Measurements from ENCODE around the gene AHNAK.
"Not testable (repeated sequence)": the region's sequence is repeated elsewhere in the genome, so short reads cannot be mapped to it uniquely, and the experiment has no call there.

The AHNAK gene

DNA sequence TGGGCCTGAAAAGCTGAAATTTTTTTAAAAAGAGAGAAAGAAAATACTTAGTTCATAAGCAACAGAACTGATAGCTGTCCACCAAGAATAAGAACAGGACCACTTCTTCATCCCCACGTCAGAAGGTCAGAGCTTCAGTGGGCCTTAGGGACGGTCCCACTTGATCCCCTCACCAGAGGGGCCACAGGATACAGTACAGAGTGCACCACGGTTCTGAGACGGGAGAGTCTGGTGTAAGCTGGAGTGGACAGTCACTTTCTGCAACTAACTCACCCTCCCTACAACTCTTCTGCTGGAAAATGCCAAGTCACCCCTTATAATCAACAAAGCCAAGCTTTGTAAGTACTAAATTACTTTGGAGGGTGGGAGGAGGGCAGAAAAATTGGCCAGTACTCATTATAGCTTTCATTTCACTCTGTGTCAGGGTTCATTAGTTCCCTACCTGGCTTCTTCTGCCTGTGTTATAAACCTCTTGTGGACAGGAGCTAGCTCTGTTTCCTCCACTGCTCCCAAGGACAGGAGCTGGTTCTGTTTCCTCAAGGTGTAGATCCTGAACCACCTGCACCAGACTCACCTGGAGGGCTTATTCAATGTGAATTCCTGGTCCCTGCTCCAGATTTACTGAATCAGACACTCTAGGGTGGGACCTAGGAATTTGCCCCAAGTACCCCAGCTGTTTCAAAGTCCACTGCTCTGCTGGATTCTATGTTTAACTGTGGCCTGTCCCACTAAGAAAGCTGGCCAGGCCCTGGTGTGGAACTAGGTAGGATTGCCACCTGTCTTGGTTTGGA lies 88.2 kb downstream of the AHNAK start:
- no peak for DNase-seq (ENCODE audit: low read depth)

DNA sequence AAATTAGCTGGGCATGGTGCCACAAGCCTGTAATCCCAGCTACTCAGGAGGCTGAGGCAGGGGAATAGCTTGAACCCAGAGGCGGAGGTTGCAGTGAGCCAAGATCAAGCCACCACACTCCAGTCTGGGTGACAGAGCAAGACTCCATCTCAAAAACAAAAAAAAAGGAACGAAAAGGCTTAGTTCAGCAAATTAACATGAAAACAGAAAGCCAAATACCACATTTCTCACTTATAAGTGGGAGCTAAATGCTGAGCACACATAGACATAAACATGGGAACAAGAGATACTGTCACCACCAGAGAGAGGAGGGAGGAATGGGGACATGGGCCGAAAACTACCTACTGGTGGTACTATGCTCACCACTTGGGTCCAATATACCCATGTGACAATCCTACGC lies 89.1 kb downstream of the AHNAK start:
- DNase-seq (ENCODE audit: low read depth): no peak

DNA sequence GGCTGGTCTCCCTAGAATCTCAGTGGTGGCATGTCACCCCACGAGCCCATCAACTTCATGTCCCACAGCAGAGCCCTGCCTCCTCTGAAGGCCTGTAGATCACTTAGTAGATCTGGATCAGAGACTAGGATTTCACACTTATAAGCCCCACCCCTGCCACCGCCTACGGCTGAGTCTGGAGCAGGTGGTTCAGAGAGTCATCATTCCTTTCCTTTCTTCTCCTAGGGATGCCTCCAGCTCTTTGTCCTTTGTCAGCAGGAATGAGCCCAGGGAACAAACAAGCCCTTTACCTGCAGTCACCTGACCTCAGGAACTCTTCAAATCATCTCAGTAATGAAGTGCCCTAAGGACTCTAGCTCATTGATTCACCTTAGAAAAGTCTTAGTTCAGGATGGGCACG lies 90.0 kb downstream of the AHNAK start:
- DNase-seq (ENCODE audit: low read depth): no peak

DNA sequence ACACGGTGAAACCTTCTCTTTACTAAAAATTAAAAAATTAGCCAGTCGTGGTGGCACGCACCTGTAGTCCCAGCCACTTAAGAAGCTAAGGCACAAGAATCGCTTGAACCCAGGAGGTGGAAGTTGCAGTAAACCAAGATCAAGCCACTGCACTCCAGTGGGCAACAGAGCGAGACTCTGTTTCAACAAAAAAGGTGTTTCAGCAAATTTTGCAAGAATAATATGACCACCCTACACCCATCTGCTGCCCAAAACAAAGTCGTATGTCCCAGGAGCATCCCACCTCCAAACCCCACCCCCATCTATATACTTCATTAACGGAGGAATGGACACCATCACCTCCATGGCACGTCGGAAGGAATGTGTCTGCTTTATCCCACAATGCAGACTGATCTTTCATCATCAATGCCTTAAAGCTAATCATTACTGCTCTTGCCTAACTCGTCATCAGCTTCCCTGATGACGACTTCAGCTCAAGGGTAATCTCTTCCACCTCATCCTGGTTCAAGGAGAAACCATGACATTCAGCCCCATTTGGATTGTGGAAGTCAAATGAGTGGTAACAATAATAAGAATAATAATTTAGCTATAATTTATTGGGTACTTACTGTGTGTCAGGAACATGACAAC lies 93.7 kb downstream of the AHNAK start:
- no peak for DNase-seq (ENCODE audit: low read depth)

DNA sequence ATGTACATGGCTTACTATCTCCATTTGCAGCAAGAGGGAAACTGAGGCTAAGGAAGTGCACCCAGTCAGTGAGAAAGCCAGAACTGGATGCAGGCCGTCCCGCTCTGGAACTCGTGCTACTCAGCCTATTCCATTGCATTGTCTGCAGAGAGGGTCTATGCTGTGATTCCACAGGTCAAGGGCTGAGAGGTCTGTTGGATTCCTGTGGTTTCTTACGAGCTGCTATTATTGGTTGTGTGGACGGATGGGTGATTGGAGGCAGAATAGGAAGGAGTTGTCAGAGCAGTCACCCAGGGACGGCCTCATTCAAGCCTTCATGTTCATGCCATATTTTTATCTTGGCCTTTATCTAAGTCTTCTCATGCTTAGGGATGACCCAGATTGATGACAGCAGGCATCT lies 94.3 kb downstream of the AHNAK start:
- DNase-seq (ENCODE audit: low read depth): no peak

DNA sequence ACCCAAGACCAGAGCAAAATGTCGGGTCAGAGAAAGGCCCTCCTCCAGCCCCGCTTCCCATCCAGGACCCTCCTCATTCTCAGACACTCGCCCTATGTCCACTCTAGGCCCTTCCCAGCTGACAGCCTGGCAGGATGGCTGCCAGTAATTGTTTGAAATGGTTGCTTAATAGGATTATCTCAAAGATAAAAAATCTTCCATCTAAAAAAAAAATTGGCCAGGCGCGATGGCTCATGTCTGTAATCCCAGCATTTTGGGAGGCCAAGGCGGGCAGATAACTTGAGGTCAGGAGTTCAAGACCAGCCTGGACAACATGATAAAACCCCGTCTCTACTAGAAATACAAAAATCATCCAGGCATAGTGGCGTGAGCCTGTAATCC lies 95.4 kb downstream of the AHNAK start:
- DNase-seq (ENCODE audit: low read depth): no peak

DNA sequence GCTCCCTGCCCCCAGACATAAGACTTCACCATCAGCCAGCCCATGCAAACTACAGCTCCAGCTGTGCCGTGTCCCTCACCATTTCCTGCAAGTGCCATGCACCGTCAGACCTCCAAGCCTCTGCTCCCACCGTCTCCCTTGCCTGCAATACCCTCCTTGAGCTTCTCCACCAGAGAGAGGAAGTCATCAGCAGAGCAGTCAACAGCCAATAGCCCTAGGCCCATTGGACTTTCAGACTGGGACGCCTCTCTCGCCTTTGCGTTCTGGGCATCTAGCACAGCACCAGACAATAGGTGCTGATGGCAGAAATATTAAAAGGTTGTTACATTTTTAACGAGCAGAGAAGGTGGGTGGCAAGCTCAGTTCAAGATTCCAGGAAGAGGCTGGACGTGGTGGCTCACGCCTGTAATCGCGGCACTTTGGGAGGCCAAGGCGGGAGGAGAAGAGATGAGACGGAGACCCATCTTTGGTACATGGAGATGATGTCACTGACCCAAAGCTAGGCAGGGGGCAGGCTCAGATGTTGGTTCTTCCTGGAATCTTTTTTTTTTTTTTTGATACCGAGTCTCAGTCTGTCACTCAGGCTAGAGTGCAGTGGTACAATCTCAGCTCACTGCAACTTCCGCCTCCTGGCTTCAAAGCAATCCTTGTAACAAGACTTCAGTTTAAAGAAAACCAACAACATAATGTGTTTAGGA lies 95.9 kb downstream of the AHNAK start:
- DNase-seq (ENCODE audit: low read depth): no peak

DNA sequence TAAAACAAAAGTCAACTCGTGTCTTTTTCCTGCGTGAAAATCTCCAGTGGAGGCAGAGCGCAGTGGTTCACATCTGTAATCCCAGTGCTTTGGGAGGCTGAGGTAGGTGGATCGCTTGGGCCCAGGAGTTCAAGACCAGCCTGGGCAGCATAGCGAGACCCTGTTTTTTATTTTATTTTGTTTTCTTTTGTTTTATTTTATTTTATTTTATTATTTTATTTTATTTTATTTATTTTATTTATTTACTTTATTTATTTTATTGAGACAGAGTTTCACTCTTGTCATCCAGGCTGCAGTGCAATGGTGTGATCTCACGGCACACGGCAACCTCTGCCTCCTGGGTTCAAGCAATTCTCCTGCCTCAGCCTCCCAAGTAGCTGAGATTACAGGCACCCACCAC lies 96.7 kb downstream of the AHNAK start:
- not testable (repeated sequence) for DNase-seq (ENCODE audit: low read depth)

DNA sequence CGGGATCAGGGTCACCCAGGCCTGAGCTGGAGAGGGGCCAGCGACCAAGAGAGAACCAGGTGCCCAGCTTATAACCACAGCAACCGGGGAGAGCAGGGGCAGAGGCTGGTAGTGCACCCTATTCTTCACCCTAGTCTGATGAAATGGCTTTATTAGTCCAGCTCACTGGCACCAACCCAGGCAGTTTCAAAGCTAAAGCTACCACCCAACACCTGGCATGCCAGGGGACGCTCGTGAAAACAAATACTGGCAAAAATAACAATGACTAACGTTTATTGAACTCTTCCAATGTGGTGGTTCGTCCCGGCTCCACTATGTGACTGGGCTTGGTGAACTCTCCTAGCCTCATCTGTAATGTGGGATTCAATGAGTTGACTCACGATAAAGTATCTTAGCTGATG lies 97.2 kb downstream of the AHNAK start:
- DNase-seq (ENCODE audit: low read depth): no peak

DNA sequence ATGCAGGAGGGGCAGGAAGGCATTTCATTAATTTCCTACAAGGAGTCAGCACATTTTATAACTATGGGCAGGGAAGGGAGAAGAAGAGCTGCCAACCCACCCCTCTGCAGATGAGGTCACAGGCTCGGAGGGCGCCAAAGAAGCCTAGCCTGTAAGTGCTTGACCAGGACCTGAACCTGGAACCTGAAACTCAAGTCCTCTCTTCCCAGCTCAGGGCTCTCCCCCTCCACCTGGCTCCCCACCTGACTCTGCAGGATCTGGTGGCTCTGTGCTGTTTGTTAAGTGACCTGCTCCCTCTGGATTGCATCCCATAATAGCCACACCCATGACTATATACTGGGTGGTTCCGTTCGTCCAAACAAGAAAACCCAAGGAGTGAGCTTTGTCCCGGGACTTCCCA lies 100.5 kb downstream of the AHNAK start:
- no peak for DNase-seq (ENCODE audit: low read depth)

DNA sequence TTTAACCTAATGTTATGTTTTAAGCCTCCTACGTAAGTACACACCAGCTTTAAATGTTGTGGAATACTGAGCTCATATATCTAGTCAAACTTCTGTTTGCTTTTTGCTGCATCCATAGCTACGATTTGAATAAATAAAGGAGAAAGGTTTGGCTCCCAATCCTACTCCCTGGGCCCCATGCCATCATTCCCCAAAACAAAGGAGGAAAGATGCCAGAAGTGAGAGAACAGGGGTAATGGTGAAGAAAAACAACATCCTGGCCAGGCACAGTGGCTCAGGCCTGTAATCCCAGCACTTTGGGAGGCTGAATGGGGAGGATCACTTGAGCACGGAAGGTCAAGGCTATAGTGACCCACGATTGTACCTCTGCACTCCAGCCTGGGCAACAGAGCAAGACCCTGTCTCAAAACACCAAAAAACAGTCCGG lies 101.3 kb downstream of the AHNAK start:
- DNase-seq (ENCODE audit: low read depth): no peak

DNA sequence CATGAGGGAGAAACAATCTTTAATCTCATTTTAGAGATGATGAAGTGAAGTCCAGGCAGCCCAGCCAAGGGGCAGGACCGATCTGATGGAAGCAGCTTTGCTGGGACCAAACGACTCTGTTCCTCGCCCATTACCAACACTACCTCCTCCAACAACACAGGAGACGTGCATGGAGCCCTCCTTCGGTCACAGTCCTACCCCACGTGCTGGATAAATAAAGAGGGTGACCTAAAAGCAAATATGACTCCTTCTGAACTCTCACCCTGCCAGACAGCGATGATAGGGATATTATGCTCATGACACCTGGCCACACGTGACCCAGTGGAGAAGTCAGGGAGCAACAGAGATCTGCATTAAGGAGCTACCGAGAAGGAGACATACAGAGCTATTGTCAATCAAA lies 101.8 kb downstream of the AHNAK start:
- no peak for DNase-seq (ENCODE audit: low read depth)

DNA sequence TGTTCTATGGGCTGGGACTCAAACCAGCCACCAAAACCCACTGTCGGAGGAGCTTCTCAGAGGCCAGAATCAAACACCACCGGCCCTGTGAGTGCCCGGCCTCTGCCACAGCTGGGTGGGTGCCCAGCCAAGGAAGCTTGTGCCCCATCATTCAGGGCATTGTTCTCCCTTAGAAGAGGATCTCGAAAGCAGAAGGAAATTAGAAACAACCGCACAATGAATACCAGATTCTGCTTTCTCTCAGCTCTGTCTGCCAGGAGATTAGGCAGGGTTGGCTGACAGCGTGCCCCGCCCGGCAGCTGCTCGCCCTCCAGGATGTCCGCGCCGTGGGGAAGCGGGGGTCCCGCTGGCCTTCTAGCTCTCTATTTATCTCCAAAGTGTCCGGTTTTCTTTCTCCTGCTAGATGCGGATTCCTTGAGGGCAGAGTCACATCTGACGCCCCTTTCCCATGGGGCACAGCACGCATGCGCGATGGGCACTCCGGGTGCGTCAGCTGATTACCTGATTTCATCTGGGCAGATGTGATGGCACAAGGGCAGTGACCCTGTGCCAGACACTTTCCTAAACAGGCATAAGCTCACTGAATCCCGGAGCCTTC lies 102.3 kb downstream of the AHNAK start:
- DNase-seq (ENCODE audit: low read depth): peak; percentile 49

DNA sequence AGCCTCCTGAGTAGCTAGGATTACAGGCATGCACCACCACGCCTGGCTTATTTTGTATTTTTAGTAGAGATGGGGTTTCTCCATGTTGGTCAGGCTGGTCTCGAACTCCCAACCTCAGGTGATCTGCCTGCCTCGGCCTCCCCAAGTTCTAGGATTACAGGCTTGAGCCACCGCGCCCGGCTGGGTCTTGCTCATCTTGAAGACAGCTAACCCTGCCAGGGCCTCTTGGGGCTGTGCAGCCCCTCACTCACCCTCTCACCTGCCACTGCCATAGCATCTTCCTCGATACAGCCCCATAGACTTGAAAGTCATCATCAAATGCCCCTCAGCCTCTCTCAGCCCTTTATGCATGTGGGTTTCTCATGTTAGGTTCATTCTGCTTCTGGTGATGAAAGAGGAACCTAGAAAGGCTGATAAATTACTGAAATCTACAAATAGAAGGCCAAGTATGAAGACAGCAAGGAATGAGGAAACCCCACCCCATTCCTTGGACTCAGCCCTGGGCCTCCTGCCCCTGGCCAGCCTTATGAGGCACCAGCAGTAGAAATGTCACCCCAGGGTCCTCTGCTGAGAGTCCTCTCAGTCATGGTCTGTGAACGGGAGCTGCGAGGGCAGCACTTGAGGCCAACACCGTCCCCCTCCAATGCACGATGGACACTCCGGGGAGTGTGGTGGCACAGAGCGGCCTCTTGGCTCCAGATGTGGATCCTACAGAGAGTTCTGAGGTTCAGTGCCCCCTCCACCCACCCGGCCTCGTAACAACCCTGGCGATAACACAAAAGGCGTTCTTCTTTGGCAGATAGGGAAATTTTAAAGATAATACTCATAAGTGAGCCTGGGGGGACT lies 103.0 kb downstream of the AHNAK start:
- no peak for DNase-seq (ENCODE audit: low read depth)

DNA sequence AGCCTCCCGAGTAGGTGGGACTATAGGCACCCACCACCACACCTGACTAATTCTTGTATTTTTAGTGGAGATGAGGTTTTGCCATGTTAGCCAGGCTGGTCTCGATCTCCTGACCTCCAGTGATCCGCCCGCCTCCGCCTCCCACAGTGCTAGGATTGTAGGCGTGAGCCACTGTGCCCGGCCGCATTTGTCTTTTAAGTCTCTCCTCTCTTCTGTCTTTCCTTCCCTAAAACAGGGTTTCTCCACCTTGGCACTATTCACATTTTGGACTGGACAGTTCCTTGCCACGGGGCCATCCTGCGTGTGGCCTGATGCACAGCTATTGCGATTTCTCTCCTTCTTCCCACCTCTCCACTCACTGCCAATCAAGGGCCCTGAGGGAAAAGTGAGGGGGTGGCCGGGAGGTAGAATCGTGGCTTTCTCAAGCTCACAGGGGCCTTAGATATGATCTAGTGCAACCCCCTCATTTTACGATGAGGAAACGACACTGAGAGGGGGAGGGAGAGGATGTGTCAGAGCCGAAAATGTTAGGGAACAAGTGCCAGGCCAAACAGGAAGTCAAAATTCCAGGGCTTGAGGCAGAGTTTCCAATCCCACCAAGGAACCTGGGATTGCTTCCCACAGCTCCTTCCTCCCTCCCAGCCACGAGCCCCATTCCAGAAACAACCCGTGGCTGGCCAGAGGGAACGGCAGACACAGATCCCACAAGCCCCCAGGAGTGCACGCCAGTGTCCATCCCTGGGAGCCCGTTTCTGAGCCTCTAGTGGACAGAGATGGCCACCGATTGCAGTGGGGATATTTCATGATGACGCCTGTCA lies 106.6 kb downstream of the AHNAK start:
- DNase-seq (ENCODE audit: low read depth): peak; percentile 47

DNA sequence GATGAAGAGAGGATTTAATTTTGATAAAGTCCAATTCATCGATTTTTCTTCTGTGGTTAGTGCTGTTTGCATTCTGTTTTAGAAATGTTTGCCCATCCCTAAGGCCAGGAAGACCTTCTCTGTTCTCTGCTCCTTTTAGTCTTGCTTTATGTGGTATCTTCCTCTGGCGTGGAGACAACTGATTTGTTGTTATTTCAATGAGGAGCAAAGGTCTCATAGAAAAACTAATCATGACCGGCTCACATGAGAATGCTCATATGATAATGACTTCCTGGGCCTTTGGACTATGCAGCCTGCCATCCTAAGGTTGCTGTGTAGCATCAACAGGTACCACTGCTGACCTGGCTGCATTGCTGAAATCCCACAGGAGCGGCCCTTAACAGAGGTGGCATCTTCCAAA lies 108.0 kb downstream of the AHNAK start:
- DNase-seq (ENCODE audit: low read depth): no peak

DNA sequence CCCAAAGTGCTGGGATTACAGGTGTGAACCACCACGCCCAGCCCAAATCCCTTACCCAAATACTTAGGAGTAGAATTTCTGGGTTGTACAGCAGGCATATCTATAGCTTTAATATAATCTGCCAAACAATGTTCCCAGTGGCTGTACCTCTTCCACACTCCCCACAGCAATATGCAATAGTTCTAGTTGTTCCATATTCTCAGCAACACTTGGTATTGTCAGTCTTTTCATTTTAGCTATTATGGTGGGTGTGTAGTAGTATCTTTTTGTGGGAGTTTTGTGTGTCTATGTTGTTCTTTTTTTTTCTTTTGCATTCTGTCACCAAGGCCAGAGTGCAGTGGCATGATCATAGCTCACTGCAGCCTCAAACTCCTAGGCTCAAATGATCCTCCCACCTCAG lies 109.0 kb downstream of the AHNAK start:
- DNase-seq (ENCODE audit: low read depth): no peak

DNA sequence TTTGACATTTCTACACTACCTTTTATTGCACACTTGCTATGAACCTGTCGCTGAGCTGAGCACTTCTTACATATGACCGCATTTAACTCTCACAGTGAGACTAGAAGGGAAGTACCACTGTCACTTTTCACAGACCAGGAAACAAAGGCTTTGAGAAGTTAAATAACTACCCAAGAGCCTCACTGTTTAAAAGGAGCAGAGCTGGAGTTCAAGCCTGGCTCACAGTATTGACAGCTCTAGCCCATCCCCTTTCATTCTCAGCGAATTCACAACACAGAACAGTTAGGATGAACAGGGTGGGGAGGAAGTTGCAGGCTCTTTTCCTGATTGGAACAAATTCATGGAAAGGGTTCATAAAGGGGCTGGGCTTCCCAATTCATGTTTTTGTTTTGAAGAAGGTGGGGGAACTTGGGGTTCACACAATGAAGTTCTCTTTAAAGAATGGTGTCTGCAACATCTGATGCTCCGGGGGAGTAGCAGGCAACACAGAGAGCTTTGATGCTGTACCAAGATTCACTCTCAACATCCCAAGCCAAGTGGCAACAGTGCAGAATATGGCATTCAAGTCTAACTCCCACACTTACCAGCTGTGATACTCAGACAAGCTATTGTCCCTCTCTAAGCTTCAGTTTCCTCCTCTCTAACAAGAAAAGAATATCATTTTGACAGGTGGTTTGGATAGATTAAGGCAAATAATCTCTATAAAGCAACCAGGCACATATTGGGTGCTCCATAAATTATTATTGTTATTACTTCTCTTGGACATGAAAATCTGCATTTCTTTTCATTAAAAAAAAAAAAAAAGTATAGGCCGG lies 110.6 kb downstream of the AHNAK start:
- no peak for DNase-seq (ENCODE audit: low read depth)

DNA sequence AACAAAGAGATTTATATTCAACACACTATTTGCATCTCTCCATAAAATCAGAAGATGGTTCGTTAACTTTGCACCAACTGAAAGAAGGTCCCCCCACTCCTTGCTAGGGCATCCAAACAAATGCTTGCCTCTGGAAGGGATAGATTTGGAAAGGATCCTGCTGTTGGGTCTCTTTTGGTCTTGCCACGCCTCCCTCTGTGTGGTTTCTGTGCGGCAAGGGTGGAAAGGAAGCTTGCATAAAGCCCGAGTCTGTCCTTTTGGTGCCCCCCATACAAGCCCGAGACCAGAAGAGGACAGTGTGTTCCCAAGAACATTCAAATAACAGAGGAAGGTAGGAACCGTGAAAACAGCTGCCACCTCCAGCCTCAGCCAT lies 112.7 kb downstream of the AHNAK start:
- DNase-seq (ENCODE audit: low read depth): no peak
